Hematopoietic multipotent progenitor cell treated with erythropoietin and hydrocortisone succinate and interleukin-3 and kit ligand, for 6 days (in vitro differentiated cells): Measurements from ENCODE around the gene AOPEP.

ENCODE experiments used
- DNase-seq: peaks from one replicate; pipeline ENCODE4 v3.0.0-alpha.2; 2015

AOPEP gene

GRCh38 chr9:95074632-95075031, 348.1 kb downstream of the AOPEP start:
- no peak for DNase-seq

DNA sequence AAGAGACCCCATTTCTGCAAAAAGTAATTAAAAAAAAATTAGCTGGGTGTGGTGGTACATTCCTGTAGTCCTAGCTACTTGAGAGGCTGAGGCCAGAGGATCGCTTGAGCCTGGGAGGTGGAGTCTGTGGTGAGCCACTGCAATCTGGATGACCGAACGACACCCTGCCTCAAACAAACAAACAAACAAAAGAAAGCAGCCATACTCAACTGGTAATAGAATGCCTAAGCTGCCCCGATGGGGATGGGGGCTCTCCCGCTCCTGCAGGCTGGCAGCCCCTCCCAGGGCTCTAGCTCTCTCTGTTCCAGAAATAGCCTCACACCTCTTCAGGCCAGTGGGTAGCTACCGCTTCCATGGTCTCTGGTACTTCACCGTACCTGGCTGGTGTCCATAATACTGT, 349.2 kb downstream of the AOPEP start:
- DNase-seq: no peak

- DNase-seq: no peak
Observed at GRCh38 chr9:95076696-95077052, 350.2 kb downstream of the AOPEP start.

DNA sequence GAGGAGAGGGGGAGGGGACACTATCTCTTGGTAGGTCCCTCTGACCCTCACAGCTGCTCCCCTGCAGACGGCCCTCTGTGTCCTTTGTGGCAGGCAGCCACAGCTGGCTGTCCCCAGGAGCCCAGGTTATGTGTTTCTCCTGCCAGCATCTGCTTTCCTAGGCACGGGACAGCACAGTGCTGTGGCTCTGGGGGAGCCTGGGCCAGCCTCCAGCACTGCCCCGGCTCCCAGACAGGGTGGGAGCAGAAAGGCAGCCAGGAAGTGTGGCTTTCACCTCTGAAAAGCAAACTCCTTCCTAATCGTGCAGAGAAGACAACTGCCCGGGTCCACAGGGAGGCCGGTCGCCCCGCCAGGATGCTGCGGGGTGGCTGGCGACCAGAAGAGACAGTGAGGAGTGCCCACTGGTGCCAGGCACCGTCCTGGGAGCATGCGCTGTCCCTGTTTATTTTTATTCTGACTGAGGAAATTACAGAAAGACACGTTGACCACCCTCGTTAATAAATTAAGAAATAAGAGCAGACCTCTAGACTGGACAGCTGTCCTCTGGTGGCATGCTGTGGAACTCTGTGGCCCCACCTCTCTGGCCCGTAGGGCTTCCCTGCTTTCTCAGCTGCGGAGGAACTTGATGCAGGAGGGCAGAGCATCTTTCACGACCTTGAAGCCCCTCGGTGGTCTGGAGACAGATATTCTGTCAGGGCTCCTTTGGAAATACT, 350.7 kb downstream of the AOPEP start:
- DNase-seq: no peak

- no peak for DNase-seq
Observed at GRCh38 chr9:95077766-95078370, 351.4 kb downstream of the AOPEP start.

- DNase-seq: no peak
Observed at GRCh38 chr9:95078511-95078910, 352.0 kb downstream of the AOPEP start.

DNA sequence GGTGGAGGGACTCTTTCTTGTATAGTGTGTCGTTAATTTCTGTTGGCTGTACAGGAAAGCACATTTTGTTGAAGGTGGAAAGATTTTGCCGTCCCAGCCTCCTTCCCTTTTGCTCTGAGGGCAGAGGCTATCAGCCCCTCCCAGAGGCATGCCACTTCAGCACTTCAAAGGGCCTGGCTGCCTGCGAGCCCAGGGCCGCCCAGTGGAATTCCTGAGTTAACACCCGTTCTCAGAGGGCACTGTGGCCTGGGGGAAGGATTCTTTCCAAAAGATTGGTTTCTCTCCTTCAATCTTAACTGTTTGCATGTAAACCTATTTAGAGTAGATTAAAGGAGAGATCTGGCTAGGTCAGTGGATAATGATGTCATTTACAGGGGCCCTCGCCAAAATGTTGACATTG, 352.4 kb downstream of the AOPEP start:
- no peak for DNase-seq

GRCh38 chr9:95079461-95079860, 353.0 kb downstream of the AOPEP start:
- DNase-seq: no peak

- no peak for DNase-seq
Observed at GRCh38 chr9:95080961-95081647, 354.6 kb downstream of the AOPEP start.

DNA sequence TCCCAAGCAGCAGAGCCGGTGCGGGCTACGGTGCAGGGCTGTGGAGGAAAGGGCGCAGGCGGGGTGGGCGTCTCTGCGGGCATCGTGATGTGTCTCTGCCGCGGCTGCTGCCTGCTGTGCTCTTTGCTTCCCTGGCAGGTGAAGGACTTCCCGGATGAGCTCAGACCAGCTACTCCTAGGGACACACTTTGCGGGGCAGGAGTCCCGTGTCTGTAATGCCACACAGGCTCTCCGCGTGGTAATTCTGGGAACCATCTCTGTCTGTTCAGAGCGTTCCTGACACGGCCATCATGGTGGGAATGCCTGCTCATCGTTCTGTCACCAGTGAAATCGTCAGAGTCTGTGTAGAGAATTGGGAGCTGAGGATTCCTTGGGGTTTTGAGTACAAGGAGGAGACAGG, 355.5 kb downstream of the AOPEP start:
- DNase-seq: no peak

DNA sequence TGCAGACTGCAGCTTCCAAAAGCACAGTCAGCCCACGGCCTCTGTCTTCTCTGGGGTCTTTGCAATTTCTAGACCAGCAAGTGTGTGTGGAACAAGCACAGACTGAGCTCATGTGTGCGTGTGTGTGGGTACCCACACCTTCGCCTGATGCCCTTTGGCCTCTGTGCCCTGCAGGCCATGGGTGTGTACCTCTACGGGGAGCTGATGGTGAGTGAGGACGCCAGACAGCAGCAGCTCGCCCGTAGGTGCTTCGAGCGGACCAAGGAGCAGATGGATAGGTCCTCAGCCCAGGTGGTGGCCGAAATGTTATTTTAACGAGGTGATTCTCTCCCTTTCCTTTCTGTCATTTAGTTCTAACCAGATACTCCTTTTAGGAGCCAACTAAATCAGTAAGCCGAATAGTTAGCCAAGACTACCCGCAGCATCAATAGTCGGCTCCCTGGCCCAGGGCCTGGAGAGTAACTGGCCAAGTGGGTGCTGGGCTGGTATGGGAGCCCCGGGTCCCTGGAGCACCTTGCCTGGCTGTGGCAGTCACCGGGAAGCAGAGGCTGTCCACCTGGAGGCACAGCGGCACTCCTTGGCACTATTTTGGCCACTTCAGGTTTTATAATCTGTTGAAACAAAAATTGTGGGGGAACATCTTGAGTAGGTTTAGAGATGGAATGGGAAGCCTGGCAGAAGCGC, 356.0 kb downstream of the AOPEP start:
- no peak for DNase-seq

DNA sequence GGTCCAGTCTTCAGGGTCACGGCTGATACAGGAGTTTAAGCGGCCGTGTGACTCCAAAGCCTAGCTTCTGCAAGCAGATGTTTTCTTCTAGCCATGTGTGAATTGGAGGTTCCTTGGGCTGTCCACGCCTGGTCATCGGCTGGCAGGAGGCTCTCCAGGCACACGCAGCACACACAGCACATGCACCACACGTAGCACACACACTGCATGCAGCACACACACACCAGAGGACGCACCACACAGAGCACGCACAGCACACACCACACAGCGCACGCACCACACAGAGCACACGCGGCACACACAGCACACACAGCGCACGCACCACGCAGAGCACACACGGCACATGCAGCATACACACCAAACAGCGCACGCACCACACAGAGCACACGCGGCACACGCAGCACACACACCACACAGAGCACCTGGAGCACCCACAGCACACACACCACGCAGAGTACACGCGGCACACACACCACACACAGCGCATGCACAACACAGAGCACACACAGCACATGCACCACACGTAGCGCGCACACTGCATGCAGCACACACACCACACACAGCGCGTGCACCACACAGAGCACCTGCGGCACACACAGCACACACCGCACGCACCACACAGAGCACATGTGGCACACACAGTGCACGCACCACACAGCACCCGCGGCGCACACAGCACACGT, 356.7 kb downstream of the AOPEP start:
- no peak for DNase-seq

- no peak for DNase-seq
Observed at GRCh38 chr9:95084254-95084934, 357.9 kb downstream of the AOPEP start.

DNA sequence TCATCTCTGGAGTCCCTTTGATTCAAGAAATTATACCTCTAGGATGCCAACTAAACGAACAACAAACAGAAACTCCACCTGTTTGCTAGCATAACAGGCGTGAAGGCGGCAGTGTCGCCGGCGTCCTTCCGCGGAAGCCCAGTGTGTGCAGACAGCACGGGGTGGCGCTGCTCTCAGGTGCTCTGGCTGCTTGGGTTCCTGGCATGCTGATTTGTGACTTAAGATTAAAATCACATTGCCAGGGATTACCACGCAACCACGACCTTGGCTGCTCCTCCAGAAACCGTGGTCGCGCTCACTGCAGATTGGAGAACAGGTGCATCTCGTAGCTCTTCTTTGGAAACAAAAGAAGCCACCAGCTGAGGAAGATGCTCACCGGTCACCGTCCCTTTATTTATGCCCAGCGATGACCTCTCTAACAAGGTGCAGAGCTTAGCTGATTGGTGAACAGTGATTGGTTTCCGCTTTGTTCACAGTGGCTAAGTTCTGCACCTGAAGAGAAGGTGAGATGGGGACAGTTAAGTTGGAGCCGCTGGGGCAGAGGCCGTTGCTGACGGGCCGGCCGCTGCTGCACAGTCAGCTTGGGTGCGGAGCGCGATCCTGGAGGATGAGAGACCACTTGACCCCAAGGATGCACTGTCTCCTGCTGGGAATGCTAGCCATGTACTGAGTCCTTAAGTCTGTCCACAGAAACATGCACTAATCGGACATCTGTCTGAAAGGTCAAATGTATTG, 358.7 kb downstream of the AOPEP start:
- DNase-seq: no peak

DNA sequence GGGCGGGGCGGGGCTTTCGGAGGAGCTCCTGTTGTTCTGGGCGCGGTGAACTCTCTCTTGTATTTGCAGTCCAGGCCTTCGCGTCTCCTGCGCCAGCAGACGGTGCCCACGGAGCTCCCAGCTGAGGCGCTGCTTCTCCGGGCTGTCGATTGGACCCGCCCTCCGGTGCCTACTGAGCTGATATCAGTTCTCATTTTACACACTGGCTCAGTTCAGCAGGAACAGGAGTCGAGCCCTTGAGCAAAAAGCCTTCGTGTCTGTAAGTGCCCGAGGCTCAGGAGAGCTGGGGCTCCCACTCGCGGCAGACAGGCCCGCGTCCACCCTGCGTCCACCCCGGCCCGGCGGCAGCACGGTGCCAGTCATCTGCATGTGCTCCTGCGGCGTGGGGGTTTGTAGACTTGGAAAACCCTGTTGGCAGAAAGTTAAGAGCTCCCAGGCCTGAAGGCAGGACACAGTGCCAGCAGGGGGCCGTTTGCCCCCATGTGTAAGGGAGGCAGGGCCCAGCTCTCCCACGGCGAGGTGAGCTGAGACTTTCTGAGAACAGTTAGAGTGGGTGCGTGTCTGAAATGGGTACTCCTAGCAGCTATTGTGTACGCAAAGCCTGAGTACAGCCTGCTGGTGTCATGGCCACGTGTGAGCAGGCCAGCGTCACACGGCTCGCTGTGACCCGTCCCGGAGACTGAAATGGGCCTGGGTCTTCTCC, 359.5 kb downstream of the AOPEP start:
- DNase-seq: no peak

DNA sequence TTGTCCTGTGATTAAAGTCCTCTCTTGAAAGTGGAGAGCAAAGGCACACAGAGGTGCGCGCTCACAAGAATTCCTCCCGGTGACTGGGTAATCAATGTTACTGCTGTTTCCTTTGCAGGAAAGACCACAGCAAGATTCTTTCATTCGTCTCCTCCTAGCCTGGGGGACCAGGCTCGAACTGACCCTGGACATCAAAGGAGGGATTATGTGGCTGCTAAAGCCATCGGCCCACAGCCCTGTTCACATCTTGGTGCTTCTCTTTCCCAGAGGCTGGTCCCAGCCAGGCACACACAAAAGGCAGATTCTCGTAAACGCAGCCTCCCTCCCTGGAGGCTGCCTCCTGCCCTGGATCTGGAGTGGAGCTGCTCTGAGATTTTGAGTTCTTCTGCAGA, 360.1 kb downstream of the AOPEP start:
- DNase-seq: no peak

DNA sequence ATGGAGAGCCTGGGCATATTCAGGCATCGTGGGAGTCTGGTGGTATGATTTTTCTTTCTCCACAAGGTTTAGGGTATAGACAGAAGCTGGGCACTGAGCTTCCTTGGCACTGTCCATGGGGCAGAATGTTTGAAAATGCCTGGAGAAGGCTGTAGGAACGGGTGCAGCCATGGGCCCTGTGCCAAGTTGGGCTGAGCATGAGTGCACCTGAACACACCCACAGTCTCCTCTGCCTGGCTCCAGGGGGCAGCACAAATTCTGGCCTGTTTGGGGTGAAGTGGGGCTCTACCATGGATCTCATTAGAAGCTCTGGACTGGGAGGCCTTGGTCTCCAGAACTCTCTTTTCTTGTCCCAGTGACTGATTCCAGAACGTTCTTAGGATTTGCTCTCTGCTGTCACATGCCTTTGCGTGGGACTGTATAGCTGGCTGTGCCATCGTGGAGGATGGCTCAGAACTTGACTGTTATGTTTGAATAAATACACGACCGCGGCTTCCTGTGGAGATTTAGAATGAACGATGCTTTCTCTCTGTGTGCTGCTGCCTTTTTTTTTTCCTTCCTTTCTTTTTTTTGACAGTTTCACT, 361.3 kb downstream of the AOPEP start:
- DNase-seq: peak; percentile 47

DNA sequence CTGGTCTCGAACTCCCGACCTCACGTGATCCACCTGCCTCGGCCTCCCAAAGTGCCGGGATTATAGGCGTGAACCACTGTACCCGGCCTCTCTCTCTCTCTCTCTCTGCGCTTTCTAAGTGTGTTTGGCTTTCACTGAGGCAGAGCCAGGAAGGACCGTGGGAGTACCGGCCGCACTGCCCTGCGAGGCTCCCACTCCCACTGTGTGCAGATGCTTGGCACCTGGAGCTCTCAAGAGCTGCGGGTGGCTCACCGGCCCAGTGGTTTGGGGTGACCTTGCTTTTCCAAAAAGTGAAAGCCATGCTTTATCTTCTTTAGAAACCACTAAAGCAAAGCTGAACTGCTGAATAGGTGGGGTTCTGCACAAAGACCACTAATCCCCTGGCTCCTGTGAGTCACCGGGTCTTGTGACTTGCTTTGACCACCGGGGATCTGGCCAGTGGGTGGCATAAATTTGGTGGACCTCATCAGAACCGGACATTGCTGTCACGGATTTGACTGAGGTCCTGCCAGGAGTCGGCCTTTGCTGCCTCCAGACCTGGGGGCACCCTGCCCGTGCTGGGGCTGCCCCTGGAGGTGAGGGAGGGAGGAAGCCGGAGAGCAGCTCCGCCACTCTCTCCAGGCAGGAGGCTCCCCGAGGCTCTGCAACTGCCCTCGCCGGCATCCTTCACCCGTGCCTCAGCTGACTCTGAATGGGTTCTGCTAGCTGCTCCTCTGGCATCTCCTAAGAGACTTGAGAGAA, 362.1 kb downstream of the AOPEP start:
- no peak for DNase-seq

GRCh38 chr9:95089257-95090022, 362.9 kb downstream of the AOPEP start:
- no peak for DNase-seq
